Central memory CD4-positive, alpha-beta T cell (primary cell): ENCODE results near the gene CRB3.

Source experiments
- DNase-seq: peaks from one replicate; pipeline ENCODE4 v3.0.0; 2022

Gene CRB3

GRCh38 chr19:6470173-6470572 lies 6.1 kb downstream of the CRB3 start:
- no peak for DNase-seq

- DNase-seq = no peak
These were observed 7.0 kb downstream of the CRB3 start for GRCh38 chr19:6471076-6471475.

DNA sequence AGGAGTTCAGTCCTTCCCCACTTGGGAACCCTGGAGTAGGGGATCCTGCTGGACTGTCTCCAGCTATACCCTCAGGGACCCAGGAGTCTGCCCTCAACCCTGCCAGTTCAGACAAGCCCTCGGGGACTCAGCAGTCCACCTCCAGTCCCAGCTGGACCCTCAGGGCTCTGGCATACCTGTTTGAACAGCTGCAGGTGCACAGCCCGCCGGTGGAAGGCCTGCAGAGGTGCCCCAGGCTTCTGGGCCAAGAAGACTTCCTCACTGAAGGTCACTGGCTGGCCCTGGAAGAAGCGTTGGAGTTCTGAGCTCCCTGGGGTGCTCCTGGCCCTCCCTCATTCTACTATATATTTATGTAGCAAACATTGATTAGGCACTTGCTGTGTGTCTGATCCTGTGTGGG lies 8.6 kb downstream of the CRB3 start:
- DNase-seq = no peak

- no peak for DNase-seq
These were observed 9.6 kb downstream of the CRB3 start for GRCh38 chr19:6473647-6474046.

- DNase-seq = no peak
These were observed 11.4 kb downstream of the CRB3 start for GRCh38 chr19:6475321-6476108.

GRCh38 chr19:6476155-6476895 lies 12.3 kb downstream of the CRB3 start:
- DNase-seq = peak; percentile 65

- no peak for DNase-seq
These were observed 12.9 kb downstream of the CRB3 start for GRCh38 chr19:6476896-6477431.

GRCh38 chr19:6478815-6479214 lies 14.7 kb downstream of the CRB3 start:
- DNase-seq = no peak

GRCh38 chr19:6479836-6480398 lies 15.8 kb downstream of the CRB3 start:
- DNase-seq = no peak

DNA sequence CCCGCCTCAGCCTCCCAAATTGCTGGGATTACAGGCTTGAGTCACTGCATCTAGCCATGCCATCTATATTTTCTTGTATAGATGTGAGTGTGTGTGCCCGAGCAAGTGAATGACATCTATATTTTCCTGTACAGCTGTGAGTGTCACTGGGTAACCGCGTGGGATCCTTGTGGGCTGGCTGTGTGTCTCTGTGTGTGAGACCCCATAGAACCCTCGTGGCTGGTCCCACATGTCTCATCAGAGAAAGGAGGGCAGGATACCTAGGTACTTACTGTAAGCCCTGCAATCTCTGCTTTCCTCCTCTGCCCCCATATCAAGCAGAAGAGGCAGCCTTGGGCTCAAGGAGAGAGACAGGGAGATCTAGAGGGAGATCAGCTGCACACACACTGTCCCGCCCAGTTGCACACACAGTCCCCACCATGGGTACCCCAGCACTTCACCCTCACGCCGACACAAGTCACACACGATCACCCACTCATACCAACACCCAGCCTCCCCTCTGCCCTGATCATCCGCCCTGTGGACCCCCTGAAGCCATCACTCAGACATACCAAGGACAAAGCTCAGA lies 16.9 kb downstream of the CRB3 start:
- DNase-seq = no peak

DNA sequence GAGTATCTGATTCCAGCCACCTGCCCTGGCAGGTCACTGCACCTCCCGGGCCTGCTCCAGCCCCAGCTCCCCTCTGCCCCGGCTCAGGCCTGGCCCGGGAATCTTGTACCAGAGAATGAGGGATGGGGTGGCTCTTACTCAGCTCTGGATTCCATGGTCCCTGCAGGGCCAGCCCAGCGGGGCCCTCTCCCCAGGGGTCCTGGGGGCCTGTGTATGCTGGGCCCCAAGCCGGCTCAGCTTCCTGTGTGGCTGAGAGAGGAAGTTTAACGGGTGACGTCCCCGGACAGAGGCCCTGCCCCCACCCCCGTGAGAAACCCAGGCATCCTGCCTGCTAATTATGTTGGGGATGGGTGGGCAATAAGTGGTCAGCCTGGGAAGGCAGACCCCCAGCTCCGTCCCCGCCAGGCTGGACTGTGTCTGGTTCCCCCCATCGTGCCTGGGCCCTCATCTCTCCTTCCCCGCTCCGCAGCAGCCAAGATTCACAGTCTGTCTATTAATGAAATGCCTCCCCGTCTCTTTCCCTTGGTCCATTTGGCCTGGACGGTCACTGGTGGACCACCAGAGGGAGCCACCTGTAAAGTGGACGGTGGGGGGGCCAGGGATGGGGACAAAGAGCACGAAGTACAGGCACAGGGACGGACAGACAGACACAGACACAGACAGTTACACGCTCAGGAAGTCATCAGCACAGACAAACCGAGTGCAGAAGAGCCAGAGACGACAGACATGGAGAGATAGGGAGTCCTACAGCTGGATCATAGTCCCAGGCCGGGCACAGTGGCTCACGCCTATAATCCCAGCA lies 17.7 kb downstream of the CRB3 start, which contains the start of gene DENND1C:
DENND1C (minus strand) TSS at position 247 of the 802 bp plus-strand sequence; CDS start at position 155, 92 bp downstream.
- DNase-seq = peak; percentile 62

DNA sequence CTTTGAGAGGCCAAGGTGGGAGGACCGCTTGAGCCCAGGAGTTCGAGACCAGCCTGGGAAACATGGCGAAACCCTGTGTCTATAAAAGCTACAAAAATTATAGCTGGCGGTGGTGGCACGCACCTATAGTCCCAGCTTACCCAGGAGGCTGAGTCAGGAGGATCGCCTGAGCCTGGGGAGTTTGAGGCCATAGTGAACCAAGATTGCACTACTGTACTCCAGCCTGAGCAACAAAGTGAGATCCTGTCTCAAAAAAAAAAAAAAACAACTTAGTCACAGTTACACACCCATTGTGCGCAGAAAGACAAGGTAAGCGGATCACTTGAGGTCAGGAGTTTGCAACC lies 18.2 kb downstream of the CRB3 start:
- DNase-seq = no peak

GRCh38 chr19:6483235-6483634 lies 19.2 kb downstream of the CRB3 start:
- DNase-seq = no peak

- DNase-seq = no peak
These were observed 20.2 kb downstream of the CRB3 start for GRCh38 chr19:6484230-6484629.

- no peak for DNase-seq
These were observed 20.8 kb downstream of the CRB3 start for GRCh38 chr19:6484831-6485230.

- no peak for DNase-seq
These were observed 25.4 kb downstream of the CRB3 start for GRCh38 chr19:6489278-6490061.

GRCh38 chr19:6490134-6490533 lies 26.1 kb downstream of the CRB3 start:
- no peak for DNase-seq

- DNase-seq = no peak
These were observed 27.9 kb downstream of the CRB3 start for GRCh38 chr19:6491802-6492592.

GRCh38 chr19:6494438-6495036 lies 30.5 kb downstream of the CRB3 start:
- DNase-seq = no peak

DNA sequence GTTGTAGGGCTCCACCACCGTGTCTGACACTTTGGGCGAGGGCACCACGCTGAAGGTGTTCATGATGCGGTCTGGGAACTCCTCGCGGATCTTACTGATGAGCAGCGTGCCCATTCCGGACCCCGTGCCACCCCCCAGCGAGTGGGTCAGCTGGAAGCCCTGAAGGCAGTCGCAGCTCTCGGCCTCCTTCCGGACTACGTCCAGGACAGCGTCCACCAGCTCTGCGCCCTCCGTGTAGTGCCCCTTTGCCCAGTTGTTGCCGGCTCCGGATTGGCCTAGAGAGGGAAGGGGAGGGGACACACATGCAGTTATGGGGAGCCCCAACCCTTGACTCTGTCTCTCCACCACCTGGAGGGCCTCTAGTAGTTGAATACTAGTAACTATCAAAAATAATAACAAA lies 31.9 kb downstream of the CRB3 start:
- DNase-seq = no peak
